Nephron (organoid): Measurements from ENCODE around the gene UBE2U.

ENCODE experiments used
- H3K27ac Mint-ChIP-seq, 3 experiments: 2 replicates each; pipeline ENCODE4 v1.8.0; 2020; ENCODE audit warnings: mixed read lengths in 3 of 3, mild to moderate bottlenecking in 2 of 3, moderate library complexity in 1 of 3
- H3K27me3 Mint-ChIP-seq: 2 replicates; pipeline ENCODE4 v1.8.0; 2021; ENCODE audit warnings: low read depth, mild to moderate bottlenecking, moderate library complexity, mixed read lengths
- H3K36me3 Mint-ChIP-seq: 2 replicates; pipeline ENCODE4 v1.8.0; 2020; ENCODE audit warnings: low read depth, mixed read lengths
- H3K4me1 Mint-ChIP-seq: 2 replicates; pipeline ENCODE4 v1.8.0; 2020; ENCODE audit warnings: mixed read lengths
- H3K4me3 Mint-ChIP-seq, 3 experiments: 2 replicates each; pipeline ENCODE4 v1.8.0; 2020; ENCODE audit warnings: mild to moderate bottlenecking in 3 of 3, mixed read lengths in 3 of 3, moderate library complexity in 2 of 3
- H3K9me3 Mint-ChIP-seq: 2 replicates; pipeline ENCODE4 v1.8.0; 2020; ENCODE audit warnings: mixed read lengths
- TF ChIP-seq, protein P1 (sequence below), 3 experiments: fragments of 200-600 bp; sonication (generic); IDR thresholded peaks; one replicate each; pipeline ENCODE4 v1.5.0; 2021; ENCODE audit warnings: antibody characterized with exemption in 3 of 3; ENCODE audit not compliant: unreplicated experiment in 3 of 3

The UBE2U gene

GRCh38 chr1:64203420-64203819 lies at the start of gene UBE2U:
TSS of gene UBE2U (plus strand) at chr1:64203623. CDS start at chr1:64204051, 428 bp downstream.
- H3K36me3 Mint-ChIP-seq, result peaks cover 7% of the 10 kb centered on the region
- peaks cover under 1% of the 10 kb centered on the region for H3K4me1 Mint-ChIP-seq

GRCh38 chr1:64155278-64155677 lies 48.1 kb upstream of the UBE2U start:
- H3K27ac Mint-ChIP-seq, result peak overlapping the region in 1 of 3 experiments; percentile 24
- TF ChIP-seq, protein P1, sequence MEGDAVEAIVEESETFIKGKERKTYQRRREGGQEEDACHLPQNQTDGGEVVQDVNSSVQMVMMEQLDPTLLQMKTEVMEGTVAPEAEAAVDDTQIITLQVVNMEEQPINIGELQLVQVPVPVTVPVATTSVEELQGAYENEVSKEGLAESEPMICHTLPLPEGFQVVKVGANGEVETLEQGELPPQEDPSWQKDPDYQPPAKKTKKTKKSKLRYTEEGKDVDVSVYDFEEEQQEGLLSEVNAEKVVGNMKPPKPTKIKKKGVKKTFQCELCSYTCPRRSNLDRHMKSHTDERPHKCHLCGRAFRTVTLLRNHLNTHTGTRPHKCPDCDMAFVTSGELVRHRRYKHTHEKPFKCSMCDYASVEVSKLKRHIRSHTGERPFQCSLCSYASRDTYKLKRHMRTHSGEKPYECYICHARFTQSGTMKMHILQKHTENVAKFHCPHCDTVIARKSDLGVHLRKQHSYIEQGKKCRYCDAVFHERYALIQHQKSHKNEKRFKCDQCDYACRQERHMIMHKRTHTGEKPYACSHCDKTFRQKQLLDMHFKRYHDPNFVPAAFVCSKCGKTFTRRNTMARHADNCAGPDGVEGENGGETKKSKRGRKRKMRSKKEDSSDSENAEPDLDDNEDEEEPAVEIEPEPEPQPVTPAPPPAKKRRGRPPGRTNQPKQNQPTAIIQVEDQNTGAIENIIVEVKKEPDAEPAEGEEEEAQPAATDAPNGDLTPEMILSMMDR (IDR thresholded peaks at IDR 0.05; ENCODE audit: unreplicated experiment in 3 of 3), result no peak

More at GRCh38 chr1:64203420-64203819, at the start of gene UBE2U:
- TF ChIP-seq, protein P1 (IDR thresholded peaks at IDR 0.05; ENCODE audit: unreplicated experiment in 3 of 3), result no peak
- peak within 1 kb of the TSS in 1 of 3 experiments; percentile 51 for H3K27ac Mint-ChIP-seq
- H3K27me3 Mint-ChIP-seq, result no peaks in the 10 kb centered on the region
- H3K9me3 Mint-ChIP-seq, result peaks cover 10% of the 10 kb centered on the region
- H3K4me3 Mint-ChIP-seq, result no peak within 1 kb of the TSS

DNA sequence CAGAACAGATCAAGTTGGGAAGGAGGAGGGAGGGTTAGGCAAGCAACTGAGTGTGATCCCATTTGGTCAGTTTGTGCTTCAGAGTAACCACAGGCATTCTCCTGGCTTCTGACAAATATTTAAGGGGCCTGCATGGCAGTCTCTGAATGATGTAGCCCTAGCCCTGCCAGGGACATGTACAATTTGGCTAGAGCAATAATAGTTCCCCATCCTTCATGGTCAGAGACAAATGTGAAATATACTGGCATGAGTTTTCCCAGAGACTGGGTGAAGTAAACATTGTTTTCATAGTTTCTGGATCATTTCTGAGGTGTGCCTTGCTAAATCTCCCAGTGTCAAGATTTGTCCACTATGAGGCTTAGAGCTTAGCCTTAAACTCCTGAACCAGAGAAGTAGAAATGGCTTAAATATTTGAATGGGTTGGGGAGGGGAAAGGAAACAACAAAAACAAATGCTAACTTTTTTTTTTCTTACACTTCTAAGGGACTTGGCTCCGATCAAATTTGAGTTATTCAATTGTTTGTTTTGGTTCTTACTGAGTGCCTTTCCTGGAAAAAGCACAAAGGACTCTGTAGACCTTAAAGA lies 42.0 kb upstream of the UBE2U start:
- Mint-ChIP-seq H3K4me1 (peaks cover 45% of the 10 kb centered on the region), H3K27ac (peak overlapping the region; percentile 76 to 94 (median 88)), H3K9me3 (no peaks in the 10 kb centered on the region)

More at GRCh38 chr1:64155278-64155677, 48.1 kb upstream of the UBE2U start:
- Mint-ChIP-seq H3K27me3 (no peaks in the 10 kb centered on the region), H3K36me3 (peaks cover 43% of the 10 kb centered on the region), H3K4me1 (peaks cover 16% of the 10 kb centered on the region), H3K4me3 (no peak overlapping the region), H3K9me3 (no peaks in the 10 kb centered on the region)

GRCh38 chr1:64162151-64162550 lies 41.3 kb upstream of the UBE2U start:
- Mint-ChIP-seq H3K36me3 (peaks cover 54% of the 10 kb centered on the region), H3K4me1 (peaks cover 45% of the 10 kb centered on the region), H3K27me3 (no peaks in the 10 kb centered on the region), H3K9me3 (no peaks in the 10 kb centered on the region), H3K27ac (peak overlapping the region; percentile 76 to 94 (median 88)), H3K4me3 (no peak overlapping the region)
- TF ChIP-seq, protein P1 (IDR thresholded peaks at IDR 0.05; ENCODE audit: unreplicated experiment in 3 of 3), result no peak

More for the DNA sequence above, 42.0 kb upstream of the UBE2U start:
- Mint-ChIP-seq H3K4me3 (no peak overlapping the region), H3K27me3 (no peaks in the 10 kb centered on the region), H3K36me3 (peaks cover 51% of the 10 kb centered on the region)
- TF ChIP-seq, protein P1 (IDR thresholded peaks at IDR 0.05; ENCODE audit: unreplicated experiment in 3 of 3), result no peak

- H3K9me3 Mint-ChIP-seq, result no peaks in the 10 kb centered on the region
- TF ChIP-seq, protein P1 (IDR thresholded peaks at IDR 0.05; ENCODE audit: unreplicated experiment in 3 of 3), result no peak
- no peaks in the 10 kb centered on the region for H3K27me3 Mint-ChIP-seq
- peaks cover 55% of the 10 kb centered on the region for H3K36me3 Mint-ChIP-seq
- no peak overlapping the region for H3K4me3 Mint-ChIP-seq
- peak overlapping the region in 2 of 3 experiments; percentile 80 to 88 for H3K27ac Mint-ChIP-seq
- peaks cover 45% of the 10 kb centered on the region for H3K4me1 Mint-ChIP-seq
Measured at GRCh38 chr1:64162804-64163203, 40.6 kb upstream of the UBE2U start.

- peaks cover 42% of the 10 kb centered on the region for H3K4me1 Mint-ChIP-seq
Measured at GRCh38 chr1:64163431-64163830, 40.0 kb upstream of the UBE2U start.

More at GRCh38 chr1:64163431-64163830, 40.0 kb upstream of the UBE2U start:
- H3K27ac Mint-ChIP-seq, result peak overlapping the region; percentile 80 to 88 (median 87)
- peaks cover 4% of the 10 kb centered on the region for H3K9me3 Mint-ChIP-seq
- H3K27me3 Mint-ChIP-seq, result no peaks in the 10 kb centered on the region
- peaks cover 59% of the 10 kb centered on the region for H3K36me3 Mint-ChIP-seq
- H3K4me3 Mint-ChIP-seq, result peak overlapping the region in 1 of 3 experiments; percentile 5
- TF ChIP-seq, protein P1 (IDR thresholded peaks at IDR 0.05; ENCODE audit: unreplicated experiment in 3 of 3), result no peak
